GM19372 (cell line): Measurements from ENCODE around the gene GRK5.

Experiments used
- ATAC-seq: cut with Tn5 transposase; IDR thresholded peaks from one replicate; pipeline ENCODE4 v1.9.1; 2021; ENCODE audit warnings: mild to moderate bottlenecking, low read depth, moderate library complexity; ENCODE audit not compliant: unreplicated experiment

The GRK5 gene

DNA sequence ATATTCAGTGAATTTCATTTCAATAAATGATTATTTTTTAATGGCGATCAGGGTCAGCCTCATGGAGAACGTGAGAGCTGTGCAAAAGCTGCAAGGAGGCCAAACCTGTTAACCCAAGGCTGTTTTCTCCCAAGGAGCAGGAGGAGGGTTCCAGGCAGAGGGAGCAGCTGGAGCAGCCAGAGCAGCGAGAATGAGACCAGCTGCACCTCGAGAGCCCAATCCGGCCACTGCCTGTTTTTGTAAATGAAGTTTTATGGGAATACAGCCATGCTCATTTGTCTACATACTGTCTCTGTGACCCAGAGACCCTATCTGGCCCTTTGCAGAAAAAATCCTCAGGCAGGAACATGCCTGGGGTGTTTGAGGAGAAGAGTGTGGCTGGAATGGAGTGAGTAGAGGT is 104.9 kb downstream of the GRK5 start:
- ATAC-seq = no peak

DNA sequence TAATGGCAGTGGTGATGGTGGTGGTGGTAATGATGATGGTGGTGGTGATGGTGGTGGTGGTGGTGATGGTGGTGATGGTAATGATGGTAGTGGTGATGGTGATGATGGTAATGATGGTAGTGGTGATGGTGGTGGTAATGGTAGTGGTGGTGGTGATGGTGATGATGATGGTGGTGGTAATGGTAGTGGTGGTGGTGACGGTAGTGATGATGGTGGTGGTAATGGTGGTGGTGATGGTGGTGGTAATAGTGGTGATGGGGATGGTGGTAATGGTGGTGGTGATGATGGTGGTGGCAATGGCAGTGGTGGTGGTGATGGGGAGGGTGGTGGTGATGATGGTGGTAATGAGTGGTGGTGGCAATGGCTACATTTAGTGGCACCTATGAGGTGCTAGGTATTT is 105.7 kb downstream of the GRK5 start:
- ATAC-seq = no peak

DNA sequence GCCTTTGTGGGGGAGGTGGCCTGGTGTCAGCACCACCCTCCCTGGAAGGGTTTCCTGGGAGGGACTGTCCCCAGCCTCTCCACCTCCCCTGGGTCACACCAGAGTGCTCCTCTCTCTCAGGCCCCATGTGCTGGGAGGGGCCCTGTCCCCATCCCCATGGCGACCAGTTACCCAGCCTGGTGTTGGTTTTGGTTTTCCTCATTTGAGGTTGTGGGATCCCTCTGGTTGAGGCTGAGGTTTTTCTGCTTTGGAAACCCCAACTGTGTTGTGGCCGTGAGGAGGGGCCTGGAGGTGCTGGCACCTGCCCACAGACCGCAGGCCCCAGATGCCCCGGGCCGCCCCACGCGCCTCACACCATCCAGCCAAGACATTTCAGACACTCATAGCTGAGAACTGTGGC is 106.3 kb downstream of the GRK5 start:
- ATAC-seq = peak; percentile 51

DNA sequence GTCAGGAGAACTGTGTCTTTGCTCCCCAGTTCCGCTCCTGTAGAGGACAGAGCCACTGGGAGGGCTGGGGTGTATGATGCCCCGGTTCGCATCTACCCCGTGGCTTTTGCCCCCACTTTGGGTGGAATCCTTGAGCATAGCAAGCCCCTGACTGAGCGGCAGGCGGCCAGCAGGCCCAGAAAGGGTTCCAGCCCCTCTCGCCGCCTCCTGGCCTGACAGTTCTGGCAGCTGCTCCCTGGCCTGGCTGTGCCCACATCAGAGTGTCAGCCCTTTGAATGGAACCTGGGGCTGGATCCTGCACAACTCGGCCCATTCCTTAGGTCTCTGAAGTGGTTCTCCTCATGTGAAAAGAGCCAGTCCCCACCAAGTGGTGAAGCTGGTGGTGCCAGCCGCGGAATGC is 106.7 kb downstream of the GRK5 start:
- ATAC-seq = no peak

DNA sequence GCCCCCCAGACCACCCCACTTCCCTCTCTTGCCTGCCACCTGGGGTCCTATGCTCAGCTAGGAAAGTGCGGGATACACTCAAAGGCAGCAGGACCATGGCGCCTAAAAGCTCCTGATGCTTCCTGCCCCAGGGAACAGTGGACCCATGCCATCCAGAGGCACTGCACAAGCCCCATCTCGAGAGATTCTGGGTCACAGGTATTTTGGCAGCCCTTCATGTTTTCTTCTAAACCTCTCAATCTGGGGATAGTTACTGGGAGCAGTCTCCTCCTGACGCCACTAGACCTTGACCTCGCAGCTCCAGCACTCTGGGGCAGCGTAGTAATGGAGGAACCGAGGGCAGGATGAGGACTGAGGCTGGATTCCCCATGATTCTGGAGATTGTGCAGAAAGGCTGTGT is 107.1 kb downstream of the GRK5 start:
- no peak for ATAC-seq

DNA sequence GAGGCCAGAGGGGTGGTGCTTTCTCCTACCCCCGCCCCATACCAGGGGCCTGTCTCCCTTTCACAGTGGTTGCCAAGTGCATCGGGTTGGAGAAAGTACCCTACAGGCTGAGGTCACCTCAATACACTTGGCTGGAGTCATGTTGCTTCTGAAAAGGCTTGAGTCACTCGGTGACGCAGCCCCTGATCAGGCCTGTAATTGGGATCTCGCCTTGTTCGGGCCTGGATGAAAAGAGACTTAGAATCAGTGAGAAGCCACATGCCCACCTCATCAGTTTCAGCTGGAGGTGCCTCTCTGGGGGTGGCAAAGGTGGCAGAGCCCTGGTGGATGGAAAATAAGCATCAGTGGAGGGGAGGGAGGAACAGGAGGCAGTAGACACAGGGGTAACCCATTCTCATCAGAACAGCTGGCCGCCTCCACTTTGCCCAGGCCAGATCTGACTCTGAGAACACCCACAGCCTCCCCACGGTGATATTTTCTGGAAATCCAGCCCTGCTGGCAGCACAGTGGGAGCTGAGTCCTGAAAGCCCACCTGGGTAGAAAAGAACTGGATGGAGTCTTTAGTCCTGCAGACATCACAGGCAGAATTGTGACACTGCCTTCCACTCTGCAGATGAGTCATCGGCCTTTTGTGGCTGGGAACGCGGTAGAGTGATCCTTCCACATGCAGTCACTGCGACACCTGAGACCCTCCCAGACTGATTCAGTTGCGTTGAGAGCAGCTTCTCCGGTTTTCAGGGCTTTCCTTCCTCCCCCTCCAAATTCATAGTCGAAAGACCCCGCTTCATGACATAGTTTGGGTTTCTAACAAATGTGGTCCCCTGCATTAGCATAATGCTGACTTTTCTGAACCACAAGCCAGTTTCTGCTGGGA is 108.0 kb downstream of the GRK5 start:
- no peak for ATAC-seq

DNA sequence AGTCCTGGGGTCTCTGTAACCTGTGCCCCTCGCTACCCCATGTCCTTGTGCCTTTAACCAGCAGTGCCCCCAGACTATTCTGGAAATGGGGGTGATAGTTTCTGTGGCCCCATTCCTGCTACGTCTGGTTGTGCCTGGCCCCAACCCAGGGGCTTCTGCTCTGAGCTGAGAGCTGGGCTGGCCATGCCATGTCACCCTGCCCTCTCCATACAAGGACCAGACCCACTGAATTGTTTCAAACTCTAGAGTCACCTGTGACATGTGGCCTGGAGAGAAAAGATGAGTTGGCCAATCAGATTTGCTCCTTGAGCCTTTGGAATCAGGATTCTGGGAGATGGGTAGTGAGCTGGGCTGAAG is 108.6 kb downstream of the GRK5 start:
- no peak for ATAC-seq

DNA sequence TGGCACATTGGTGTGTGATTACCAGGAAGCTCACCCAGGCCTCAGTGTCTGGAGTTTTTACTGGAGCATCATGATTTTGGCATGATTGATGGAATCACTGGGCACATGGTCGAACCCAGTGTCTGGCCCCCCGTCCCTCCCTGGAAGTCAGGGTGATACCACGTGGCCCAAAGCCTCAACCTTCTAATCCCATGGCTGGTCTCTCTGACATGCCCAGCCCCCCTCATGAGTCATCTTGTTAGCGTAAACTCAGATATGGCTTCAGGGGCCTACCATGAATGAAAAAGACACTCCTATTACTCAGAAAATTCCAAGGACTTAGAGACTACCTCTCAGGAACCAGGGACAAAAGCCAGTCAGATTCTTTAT is 109.3 kb downstream of the GRK5 start:
- ATAC-seq = no peak

DNA sequence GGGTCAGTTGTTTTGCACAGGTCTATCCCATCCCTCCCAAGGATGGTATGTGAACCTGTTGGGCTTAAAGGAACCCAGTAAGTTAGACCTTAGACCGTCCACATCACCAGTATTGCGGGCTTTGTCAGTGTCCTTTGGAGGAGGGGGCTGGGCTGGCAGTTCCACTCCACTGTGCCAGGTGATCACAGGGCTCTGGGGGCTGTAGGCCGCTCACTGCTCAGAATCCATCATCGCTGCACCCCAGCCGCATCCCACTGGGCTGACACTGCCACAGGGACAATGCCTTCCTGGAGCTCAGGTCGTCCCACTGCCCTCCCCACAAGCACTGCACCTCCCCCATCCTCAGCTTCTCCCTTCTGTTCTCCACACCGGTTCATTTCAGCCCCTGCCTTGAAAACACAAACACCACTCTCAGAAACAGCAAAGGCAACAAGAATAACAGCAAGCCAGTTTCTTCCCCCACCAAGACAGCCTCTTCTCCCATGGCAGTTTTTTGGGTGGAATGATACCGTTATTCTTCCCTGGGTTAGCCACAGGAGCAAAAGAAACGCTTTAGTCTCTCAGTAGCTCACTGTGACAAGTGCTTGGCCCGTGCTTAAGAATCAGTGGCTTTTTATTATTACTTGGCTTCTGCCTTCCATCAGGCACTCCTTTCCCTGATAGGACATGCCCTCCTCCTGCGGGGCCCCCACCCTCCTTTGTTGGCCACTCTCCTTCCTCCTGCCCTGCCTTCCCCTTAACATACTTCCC is 111.2 kb downstream of the GRK5 start:
- ATAC-seq = no peak

DNA sequence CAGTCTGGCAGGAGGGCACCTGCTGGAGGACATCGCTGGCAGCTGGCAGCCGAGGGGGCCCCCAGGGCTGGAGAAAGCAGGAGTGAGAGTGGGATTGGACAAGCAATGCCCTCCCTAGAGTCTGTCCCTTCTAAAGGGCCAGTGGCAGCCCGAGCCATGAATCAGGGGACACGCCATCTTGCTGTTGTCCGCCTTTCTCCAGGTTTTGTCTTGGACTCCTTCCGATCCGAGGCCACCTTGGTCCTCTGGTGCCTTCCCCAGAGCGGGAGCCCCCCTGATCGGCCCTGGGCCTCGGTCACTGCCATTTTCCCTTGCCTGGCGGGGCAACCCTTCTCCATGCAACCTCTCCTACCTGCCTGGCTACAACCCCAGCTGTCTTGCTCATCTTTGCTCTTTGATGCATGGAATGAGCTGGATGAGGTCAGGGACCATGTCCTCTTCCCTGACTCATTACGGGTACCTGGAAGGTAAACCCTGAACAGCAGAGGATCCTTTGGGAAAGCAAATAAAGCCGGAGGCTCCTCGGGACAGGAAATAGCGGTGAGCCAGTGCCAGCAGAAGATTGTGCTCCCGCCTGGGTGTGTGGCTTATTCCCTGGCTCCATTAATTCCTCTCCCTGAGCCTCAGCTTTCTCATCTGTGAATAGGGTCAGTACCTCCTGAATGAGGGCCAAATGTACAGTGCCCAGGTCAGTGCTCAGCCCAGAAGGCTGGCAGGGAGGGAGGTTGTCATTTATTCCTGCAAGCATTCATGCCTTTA is 112.0 kb downstream of the GRK5 start:
- no peak for ATAC-seq

DNA sequence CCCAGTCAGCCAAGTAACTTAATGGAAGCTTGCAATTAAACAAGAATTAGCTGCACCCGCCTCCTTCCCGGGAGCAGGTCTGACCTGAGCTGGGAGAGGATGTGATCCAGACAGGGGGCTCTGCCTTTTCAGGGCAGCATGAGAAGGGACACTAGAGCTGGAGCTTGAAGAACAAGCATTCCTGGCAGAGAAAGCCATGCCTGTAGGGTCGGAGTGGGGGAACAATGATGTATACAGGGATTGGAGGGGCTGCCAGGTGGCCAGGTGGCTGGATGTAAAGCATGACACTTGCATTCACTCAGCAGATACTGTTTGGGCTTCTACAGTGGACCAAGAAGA is 112.5 kb downstream of the GRK5 start:
- ATAC-seq = no peak

DNA sequence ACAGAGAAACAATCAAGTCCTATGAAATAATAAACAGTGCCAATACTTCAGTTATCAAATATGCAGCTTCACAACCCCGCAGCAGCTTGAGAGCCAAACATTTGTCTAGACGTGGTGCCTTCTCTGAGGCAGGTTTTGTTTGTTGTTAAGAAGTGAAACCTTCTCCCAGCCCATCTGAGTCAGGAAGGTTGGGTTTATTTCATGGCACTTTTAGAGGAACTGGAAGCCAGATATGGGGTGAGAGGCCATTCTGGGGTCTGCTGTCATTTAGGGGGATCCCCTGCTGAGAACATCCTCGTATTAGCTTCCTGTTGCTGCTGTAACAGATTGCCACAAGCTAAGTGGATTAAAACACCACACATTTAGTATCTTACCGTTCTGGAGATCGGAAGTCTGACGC is 113.6 kb downstream of the GRK5 start:
- no peak for ATAC-seq

DNA sequence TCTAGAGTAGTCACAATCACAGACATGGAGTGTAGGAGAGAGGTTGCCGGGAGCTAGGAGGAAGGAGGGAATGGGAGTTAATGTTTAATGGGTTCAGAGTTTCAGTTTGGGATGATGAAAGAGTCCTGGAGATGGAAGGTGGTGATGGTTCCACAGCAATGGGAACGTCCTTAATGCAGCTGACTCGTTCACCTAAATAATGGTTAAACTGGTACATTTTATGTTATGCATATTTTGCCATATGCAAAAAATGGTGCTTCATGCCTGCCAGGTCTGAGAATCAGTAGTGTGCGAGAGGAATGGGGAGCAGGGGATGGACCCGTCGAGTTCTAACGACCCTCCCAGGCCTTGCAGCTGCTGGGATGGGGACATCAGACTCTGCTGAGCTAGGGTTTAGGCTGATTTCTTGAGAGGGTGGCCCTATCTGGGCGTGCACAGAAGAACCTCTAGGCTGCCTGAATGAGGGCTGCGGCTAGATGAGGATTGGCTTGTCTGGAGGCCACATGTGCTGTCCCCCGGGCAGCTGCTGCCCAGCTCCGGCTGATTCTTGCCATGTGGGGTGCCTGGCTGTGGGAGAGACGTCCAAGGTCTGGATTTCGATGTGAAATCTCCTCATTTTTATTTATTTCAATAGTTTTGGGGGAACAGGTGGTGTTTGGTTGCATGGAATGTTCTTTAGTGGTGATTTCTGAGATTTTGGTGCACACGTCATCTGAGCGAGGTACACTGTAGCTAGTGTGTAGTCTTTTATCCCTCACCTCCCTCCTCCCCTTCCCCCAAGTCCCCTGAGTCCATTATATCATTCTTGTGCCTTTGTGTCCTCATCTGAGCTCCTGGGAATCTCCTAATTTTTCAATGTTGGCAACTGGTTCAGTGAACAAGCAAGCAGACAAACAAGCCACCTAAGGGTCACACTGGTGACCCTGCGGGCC is 116.0 kb downstream of the GRK5 start:
- ATAC-seq = no peak

DNA sequence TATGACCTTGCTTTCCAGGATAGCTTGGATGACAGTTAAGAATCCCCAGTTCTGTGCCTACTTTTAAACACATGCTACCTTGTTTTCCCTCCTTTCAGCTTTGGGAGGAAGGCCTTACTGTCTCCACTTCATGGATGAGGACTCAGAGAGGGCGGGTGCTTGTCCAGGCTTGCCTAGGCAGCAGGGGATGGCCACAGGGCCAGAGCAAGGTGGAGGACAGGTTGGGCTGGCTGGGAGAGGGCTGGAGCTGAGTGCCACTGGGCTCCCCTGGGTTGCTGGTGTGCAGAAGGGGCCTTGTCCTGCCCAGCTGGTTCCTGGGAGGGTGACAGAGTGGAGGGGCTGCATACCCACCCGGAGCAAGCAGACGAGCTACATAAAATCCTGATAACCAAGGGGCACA is 117.8 kb downstream of the GRK5 start:
- ATAC-seq = no peak

DNA sequence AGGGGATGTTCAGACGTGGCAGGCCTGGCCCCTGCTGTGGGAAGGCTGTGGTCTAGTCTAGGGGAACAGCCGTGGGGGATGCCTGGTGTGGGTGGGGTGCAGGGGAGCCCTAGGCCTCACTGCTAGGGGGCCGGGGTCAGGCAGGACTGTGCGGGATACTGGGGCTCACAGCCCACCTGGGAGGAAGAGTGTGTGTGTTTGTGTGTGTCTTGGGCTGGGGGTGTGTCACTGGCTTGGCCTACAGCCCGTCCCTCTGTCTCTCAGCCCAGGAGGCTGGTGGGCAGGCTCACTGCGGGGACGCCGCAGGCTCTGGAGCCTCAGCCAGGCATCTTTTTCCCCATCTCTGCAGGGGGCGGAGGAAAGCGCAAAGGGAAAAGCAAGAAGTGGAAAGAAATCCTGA is 118.8 kb downstream of the GRK5 start:
- no peak for ATAC-seq

DNA sequence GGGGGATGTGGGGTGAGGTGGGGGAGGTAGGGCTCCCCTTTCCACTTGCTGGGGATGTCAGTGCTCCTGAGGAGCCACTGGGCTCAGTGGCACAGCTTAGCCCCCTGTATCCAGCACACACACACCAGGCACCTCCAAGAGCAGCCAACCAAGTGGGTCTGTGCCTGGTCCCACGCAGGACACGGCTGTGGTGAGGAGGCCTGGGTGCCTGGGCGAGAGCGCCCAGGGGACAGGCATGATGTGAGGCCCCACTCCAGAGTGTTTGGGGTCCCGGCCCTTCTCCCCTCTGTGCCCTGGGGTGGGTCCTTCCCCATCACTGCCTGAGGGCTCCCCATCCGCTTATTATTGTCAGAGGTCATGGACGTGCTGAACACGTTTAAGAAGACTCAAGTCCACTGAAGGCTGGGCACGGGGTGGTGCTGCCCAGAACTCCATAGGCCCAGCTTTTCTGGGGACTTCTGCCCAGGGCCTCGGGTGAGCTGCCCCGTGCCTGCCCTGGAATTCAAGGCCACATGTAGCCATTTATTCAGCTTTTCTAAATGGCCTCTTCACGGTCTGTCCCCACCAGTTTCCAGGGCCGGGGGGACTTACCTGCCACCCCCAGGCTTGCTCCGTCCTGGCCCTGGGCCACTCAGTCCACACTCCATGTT is 119.8 kb downstream of the GRK5 start:
- no peak for ATAC-seq

DNA sequence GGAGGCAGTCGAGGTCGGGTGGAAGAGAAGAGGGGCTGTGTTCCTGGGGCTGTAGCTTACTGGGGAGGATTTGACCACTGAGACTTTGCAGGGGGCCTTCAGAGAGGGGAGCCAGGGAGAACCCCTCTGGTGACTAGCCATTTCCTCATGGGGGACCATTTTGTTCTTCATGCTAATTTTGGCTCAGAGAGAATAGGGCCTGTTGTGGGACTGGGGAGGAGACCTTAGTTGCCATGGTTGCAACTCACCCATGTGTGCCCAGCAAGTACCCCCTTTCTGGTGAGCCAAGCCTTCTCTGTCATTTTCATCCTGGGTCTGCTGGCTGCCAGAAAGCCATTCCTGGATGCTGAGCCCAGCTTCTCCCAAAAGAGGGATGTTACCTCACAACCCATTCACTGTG is 120.9 kb downstream of the GRK5 start:
- no peak for ATAC-seq

DNA sequence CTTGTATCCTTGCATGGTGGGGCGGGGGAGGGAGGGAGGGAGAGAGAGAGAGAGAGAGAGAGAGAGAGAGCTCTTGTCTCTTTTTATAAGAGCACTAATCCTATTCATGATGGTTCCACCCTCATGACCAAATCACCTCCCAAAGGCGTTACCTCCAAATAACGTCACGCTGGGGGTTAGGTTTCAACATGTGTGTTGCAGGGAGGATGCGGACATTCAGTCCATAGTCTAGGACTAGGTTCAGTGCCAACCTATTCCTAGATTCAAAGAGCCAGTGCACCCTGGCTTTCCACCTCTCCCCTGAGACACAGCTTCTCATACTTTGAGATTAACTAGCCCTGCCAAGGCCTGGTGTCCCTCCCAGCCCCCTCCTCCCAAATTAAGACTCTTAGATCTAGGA is 123.0 kb downstream of the GRK5 start:
- ATAC-seq = no peak

DNA sequence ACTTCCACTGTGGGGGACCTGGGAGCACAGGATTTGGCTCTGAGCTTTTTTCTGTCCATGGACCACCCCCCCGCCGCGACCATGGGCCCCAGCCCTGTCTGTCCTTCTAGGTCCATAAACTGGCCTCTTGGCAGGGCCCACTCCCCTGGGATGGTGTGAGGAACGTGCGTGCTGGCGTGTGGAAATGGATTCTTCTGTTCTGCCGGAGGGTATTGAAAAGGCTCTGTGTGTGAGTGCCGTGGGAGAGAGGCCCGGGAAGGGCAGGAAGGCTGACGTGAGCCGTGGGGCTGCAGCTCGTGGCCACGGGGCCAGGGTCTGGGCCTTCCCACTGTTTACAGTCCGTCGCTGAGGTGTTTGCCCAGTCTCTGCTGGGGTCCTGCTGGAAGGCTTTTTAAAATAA is 123.7 kb downstream of the GRK5 start:
- no peak for ATAC-seq
